Activated CD4-positive, alpha-beta T cell treated with anti-CD3 and anti-CD28 coated beads, Interleukin-2, amount 50 U/mL, for 48 hours (primary cell): ENCODE data around the gene EEF2.
"Not testable (repeated sequence)": the region's sequence is repeated elsewhere in the genome, so short reads cannot be mapped to it uniquely, and the experiment has no call there.

Experiments used
- DNase-seq, 2 experiments: peaks; one replicate each; pipeline ENCODE4 v3.0.0-alpha.2; 2020

Gene EEF2

DNA sequence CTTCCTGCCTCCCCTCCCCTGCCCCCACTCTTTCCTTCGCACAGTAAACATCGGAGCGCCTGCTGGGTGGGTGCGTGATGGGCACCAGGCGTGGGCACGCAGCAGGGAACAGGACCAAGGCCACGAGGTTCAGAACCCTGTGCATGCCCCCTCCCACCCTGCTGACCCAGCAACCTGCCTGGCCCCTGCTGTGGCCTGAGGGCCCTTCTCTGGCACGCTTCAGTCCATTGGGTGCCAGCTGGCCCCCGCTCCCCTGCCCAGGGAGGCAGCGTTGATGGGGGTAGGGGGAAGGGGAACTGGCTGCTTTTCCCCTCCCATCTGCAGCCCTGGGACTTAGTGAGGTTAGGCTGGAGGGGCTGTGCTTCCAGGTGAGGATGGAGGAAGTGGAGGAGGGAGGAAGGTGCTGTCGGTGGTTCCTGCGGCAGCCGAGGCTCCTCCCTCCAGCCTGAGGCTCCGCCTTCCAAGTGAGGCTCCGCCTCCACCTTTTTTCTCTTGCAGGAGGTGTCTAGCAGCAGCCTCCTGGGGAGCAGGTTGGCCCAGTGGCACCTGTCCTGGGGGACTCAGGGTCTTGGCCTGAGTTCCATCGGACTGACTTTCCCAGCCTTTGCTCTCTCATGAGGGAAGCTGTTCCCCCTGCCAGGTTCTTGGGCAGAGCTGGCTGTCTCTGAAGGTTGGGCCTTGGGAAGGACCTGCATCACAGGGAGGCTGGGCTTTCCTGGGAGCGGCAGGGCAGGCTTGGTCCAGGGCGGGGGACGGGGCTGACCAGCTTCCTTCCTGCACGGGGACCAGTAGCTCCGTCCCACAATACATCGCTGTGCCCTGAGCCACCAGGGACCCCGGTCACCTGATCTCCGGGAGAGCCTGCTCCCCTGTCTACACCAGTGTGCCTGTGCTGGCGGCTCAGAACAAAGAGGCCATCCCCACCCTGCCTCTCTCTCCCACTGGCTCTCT lies 29.6 kb upstream of the EEF2 start:
- DNase-seq: peak; percentile 46 to 54

- no peak for DNase-seq
Measured at GRCh38 chr19:4013886-4014540, 28.8 kb upstream of the EEF2 start.

DNA sequence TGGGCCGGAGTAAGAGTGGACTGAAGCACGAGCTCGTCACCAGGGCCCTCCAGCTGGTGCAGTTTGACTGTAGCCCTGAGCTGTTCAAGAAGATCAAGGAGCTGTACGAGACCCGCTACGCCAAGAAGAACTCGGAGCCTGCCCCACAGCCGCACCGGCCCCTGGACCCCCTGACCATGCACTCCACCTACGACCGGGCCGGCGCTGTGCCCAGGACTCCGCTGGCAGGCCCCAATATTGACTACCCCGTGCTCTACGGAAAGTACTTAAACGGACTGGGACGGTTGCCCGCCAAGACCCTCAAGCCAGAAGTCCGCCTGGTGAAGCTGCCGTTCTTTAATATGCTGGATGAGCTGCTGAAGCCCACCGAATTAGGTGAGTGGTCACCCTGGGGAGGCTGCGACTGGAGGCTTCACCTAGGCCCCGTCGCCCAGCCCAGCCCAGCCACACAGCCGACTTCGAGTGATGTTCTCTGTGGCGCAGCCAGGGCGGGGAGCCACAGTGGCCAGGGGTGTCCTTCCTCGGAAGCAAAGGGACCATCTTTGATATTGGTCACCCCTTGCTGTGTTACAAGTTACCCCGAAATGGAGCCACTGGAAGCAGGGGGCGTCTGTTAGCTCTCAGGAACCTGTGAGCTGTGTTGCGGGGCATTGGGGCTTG lies 27.8 kb upstream of the EEF2 start:
- no peak for DNase-seq

- no peak for DNase-seq
Measured at GRCh38 chr19:4012092-4012974, 27.1 kb upstream of the EEF2 start.

- not testable (repeated sequence) for DNase-seq
Measured at GRCh38 chr19:4011430-4011829, 26.2 kb upstream of the EEF2 start.

- DNase-seq: no peak
Measured at GRCh38 chr19:4010808-4011110, 25.5 kb upstream of the EEF2 start.

- no peak for DNase-seq
Measured at GRCh38 chr19:4009990-4010807, 24.9 kb upstream of the EEF2 start.

- peak; percentile 41 to 51 for DNase-seq
Measured at GRCh38 chr19:4007836-4008539, 22.7 kb upstream of the EEF2 start.

- DNase-seq: peak; percentile 93 to 94
Measured at GRCh38 chr19:4007021-4007835, 22.0 kb upstream of the EEF2 start, which contains the start of gene PIAS4. PIAS4 (plus strand) TSS chr19:4007736; CDS start chr19:4007761, 25 bp downstream.

- not testable (repeated sequence) for DNase-seq
Measured at GRCh38 chr19:4005436-4005835, 20.2 kb upstream of the EEF2 start.

DNA sequence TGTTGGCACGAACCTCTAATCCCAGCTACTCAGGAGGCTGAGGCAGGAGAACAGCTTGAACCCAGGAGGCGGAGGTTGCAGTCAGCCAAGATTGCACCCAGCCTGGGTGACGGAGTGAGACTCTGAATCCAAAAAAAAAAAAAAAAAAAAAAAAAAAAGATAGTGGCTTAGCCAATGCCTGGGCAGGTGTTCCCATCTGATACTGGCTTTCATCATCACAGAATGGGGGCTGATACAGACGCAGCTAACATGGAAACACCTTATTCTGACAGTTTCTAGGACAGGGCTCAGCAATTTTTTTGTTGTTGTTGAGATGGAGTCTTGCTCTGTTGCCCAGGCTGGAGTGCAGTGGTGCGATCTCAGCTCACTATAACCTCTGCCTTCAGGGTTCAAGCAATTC lies 15.5 kb upstream of the EEF2 start:
- not testable (repeated sequence) for DNase-seq

DNA sequence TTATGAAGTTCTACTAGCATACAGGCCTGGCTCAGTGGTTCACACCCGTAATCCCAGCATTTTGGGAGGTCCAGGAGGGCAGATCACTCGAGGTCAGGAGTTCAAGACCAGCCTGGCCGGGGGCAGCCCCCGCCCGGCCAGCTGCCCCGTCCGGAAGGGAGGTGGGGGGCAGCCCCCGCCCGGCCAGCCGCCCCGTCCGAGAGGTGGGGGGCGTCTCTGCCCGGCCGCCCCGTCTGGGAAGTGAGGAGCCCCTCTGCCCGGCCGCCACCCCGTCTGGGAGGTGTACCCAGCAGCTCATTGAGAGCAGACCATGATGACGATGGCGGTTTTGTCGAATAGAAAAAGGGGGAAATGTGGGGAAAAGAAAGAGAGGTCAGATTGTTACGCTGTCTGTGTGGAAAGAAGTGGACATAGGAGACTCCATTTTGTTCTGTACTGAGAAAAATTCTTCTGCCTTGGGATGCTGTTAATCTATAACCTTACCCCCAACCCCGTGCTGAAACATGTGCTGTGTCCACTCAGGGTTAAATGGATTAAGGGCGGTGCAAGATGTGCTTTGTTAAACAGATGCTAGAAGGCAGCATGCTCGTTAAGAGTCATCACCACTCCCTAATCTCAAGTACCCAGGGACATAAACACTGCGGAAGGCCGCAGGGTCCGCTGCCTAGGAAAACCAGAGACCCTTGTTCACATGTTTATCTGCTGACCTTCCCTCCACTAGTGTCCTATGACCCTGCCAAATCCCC lies 13.6 kb upstream of the EEF2 start:
- DNase-seq: not testable (repeated sequence)

DNA sequence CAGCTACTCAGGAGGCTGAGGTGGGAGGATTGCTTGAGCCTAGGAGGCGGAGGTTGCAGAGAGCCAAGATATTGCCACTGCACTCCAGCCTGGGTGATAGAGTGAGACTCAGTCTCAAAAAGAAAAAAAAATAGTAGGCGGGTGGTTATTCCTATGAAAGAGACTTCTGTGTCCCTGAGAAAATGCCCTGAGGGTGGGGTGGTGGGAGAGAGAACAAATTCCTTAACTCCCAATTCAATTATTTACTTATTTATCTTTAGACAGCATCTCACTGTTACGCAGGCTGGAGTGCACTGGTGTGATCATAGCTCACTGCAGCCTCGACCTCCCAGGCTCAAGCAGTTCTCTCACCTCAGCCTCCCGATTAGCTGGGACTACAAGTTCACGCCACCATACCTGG lies 10.3 kb upstream of the EEF2 start:
- DNase-seq: no peak

GRCh38 chr19:3990815-3991117 lies 5.5 kb upstream of the EEF2 start:
- DNase-seq: no peak

- DNase-seq: peak; percentile 87 to 88
Measured at GRCh38 chr19:3987619-3988371, 2.5 kb upstream of the EEF2 start.

GRCh38 chr19:3986260-3987041 lies 1.2 kb upstream of the EEF2 start:
- peak in 1 of 2 experiments; percentile 66 for DNase-seq

DNA sequence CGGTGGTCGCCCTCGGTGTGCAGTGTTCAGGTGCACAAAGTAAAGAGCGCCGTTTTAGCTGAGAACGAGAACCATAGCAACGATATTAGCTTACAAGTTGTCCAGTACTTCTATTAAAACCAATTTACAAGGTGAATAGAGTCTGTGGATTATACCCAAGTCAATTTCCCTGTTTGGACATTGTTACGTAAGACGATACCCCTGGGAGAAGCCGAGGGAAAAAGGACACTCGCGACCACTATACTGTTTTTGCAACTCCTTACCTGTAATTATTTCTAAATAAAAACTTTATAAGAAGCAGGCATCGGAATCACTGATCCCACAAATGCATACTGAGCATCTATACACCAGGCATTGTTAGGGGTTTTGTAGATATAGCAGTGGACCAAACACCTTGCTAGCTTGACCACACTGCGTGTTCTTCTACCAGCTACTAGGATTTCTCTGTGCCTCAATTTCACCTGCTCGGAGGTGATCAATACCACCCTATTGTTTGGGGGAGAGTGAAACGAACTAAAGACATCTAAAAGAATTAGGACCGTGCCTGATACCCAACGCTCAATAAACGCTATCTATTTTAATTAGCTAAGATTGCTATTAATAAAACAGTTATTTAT lies 488 bp upstream of the EEF2 start:
- DNase-seq: no peak

DNA sequence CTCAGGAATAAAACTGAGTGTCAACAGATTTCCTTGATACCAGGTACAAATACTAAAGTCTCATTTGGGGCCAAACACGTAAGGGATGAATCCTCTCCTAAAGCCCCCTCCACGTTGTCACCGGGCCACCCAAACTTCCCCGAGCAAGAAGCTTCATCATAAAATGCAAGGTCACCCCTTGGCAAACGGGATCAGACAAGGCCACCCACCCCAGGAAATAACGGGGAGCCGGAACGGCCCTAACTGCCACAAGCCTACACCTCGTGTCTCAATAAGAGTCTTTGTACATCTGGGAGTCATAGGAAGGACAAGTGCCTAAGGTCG lies 717 bp downstream of the EEF2 start:
- DNase-seq: no peak
